ENCODE data around the gene AICDA. TPM values are rescaled to one million over a fixed set of nuclear protein-coding genes. Genes with fewer than 3 reads are reported as not detected.

AICDA gene
- total RNA-seq, 3 donors from 2014 or later, result 0.96 TPM; not detected in 2

DNA sequence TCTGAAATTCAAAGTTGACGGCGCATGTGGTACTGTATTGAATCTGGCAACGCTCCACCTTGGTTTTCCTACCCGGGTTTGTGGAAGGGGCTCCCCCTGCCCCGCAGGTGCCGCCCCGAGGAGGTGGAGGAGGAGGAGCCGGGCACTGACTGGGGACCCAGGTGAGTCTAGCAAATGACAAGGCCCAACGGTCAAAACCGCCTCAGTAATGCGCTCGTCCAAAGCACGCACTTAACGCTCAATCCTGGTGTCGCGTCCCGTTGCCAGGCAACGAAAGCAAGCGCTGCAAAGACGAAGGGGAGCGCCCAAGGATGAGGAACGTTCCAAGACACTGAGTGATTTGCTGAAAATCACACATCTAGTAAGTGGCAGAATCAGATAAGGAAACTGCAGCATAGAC, 48.0 kb downstream of the AICDA start:
- H3K9me3 ChIP-seq, result peaks cover 13 to 32% of the 10 kb centered on the region in 2 donors
- intact Hi-C loops (cut with DNase I; ENCODE audit: low total_unique reads), result no loop called here

GRCh38 chr12:8563356-8563755, 49.3 kb downstream of the AICDA start:
- no peak for DNase-seq (ENCODE audit: low spot score in 2 of 2)
- Histone ChIP-seq H3K9me3 (peaks cover 13 to 32% of the 10 kb centered on the region in 2 donors), H3K27ac (no peak overlapping the region), H3K4me1 (no peaks in the 10 kb centered on the region), H3K4me3 (no peak overlapping the region), H3K27me3 (no peaks in the 10 kb centered on the region), H3K36me3 (no peaks in the 10 kb centered on the region)
- TF ChIP-seq POLR2AphosphoS5 (IDR thresholded peaks at IDR 0.05) (no peak), POLR2A (IDR thresholded peaks at IDR 0.05) (no peak)
- TF ChIP-seq, protein P1, sequence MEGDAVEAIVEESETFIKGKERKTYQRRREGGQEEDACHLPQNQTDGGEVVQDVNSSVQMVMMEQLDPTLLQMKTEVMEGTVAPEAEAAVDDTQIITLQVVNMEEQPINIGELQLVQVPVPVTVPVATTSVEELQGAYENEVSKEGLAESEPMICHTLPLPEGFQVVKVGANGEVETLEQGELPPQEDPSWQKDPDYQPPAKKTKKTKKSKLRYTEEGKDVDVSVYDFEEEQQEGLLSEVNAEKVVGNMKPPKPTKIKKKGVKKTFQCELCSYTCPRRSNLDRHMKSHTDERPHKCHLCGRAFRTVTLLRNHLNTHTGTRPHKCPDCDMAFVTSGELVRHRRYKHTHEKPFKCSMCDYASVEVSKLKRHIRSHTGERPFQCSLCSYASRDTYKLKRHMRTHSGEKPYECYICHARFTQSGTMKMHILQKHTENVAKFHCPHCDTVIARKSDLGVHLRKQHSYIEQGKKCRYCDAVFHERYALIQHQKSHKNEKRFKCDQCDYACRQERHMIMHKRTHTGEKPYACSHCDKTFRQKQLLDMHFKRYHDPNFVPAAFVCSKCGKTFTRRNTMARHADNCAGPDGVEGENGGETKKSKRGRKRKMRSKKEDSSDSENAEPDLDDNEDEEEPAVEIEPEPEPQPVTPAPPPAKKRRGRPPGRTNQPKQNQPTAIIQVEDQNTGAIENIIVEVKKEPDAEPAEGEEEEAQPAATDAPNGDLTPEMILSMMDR (IDR thresholded peaks at IDR 0.05), result no peak
- intact Hi-C loops (cut with DNase I; ENCODE audit: low total_unique reads), result no loop called here

More for the DNA sequence above, 48.0 kb downstream of the AICDA start:
- TF ChIP-seq POLR2AphosphoS5 (IDR thresholded peaks at IDR 0.05), result no peak
- no peak for TF ChIP-seq POLR2A (IDR thresholded peaks at IDR 0.05)
- TF ChIP-seq, protein P1 (IDR thresholded peaks at IDR 0.05), result no peak
- no peaks in the 10 kb centered on the region for H3K36me3 ChIP-seq
- H3K4me3 ChIP-seq, result no peak overlapping the region
- no peak for DNase-seq (ENCODE audit: low spot score in 2 of 2)
- H3K27ac ChIP-seq, result no peak overlapping the region
- no peaks in the 10 kb centered on the region for H3K4me1 ChIP-seq
- H3K27me3 ChIP-seq, result no peaks in the 10 kb centered on the region

GRCh38 chr12:8562310-8562709, 50.3 kb downstream of the AICDA start:
- Histone ChIP-seq H3K27ac (no peak overlapping the region), H3K4me3 (no peak overlapping the region), H3K27me3 (no peaks in the 10 kb centered on the region), H3K4me1 (no peaks in the 10 kb centered on the region), H3K36me3 (no peaks in the 10 kb centered on the region), H3K9me3 (peaks cover 8 to 26% of the 10 kb centered on the region in 2 donors)
- no peak for DNase-seq (ENCODE audit: low spot score in 2 of 2)
- intact Hi-C loops (cut with DNase I; ENCODE audit: low total_unique reads), result no loop called here
- TF ChIP-seq POLR2AphosphoS5 (IDR thresholded peaks at IDR 0.05) (no peak), POLR2A (IDR thresholded peaks at IDR 0.05) (no peak)
- TF ChIP-seq, protein P1 (IDR thresholded peaks at IDR 0.05), result no peak

GRCh38 chr12:8561011-8561410, 51.6 kb downstream of the AICDA start:
- H3K36me3 ChIP-seq, result no peaks in the 10 kb centered on the region
- intact Hi-C loops (cut with DNase I; ENCODE audit: low total_unique reads), result no loop called here
- H3K27me3 ChIP-seq, result no peaks in the 10 kb centered on the region
- no peak overlapping the region for H3K27ac ChIP-seq
- no peaks in the 10 kb centered on the region for H3K4me1 ChIP-seq
- TF ChIP-seq POLR2AphosphoS5 (IDR thresholded peaks at IDR 0.05), result no peak
- TF ChIP-seq, protein P1 (IDR thresholded peaks at IDR 0.05), result no peak
- TF ChIP-seq POLR2A (IDR thresholded peaks at IDR 0.05), result no peak
- no peak overlapping the region for H3K4me3 ChIP-seq
- peaks cover 8 to 22% of the 10 kb centered on the region in 2 donors for H3K9me3 ChIP-seq
- no peak for DNase-seq (ENCODE audit: low spot score in 2 of 2)

GRCh38 chr12:8559676-8560075, 53.0 kb downstream of the AICDA start:
- Histone ChIP-seq H3K4me1 (no peaks in the 10 kb centered on the region), H3K9me3 (peaks cover 8 to 22% of the 10 kb centered on the region in 2 donors), H3K27me3 (no peaks in the 10 kb centered on the region), H3K4me3 (no peak overlapping the region), H3K36me3 (no peaks in the 10 kb centered on the region), H3K27ac (no peak overlapping the region)
- no peak for DNase-seq (ENCODE audit: low spot score in 2 of 2)
- TF ChIP-seq, protein P1 (IDR thresholded peaks at IDR 0.05), result no peak
- TF ChIP-seq POLR2AphosphoS5 (IDR thresholded peaks at IDR 0.05) (no peak), POLR2A (IDR thresholded peaks at IDR 0.05) (no peak)
- intact Hi-C loops (cut with DNase I; ENCODE audit: low total_unique reads), result loop anchor here (5.0 kb wide), 1 partner anchor 318 kb away; no protein-coding TSS in a partner anchor
